Renal pelvis (tissue), 4 donors: ENCODE measurements around the gene HOXA7. TPM values are rescaled to one million over a fixed set of nuclear protein-coding genes. Genes with fewer than 3 reads are reported as not detected.
A peak's percentile ranks its signal among the peaks of the same experiment; 100 is the strongest.

Experiments
- DNase-seq: peaks from one replicate; pipeline ENCODE4 v3.0.0-alpha.2; 2013
- polyA plus RNA-seq, 3 donors: library from polyadenylated mRNA; unstranded; fragments of 120-200 nt; gene quantifications; one replicate each; pipeline ENCODE4 v1.2.1, GENCODE V29; 2013; ENCODE audit not compliant: insufficient read length in 3 of 3

Gene HOXA7
- polyA plus RNA-seq, 3 donors: 28.1 to 31.7 (median 28.6) TPM

DNA sequence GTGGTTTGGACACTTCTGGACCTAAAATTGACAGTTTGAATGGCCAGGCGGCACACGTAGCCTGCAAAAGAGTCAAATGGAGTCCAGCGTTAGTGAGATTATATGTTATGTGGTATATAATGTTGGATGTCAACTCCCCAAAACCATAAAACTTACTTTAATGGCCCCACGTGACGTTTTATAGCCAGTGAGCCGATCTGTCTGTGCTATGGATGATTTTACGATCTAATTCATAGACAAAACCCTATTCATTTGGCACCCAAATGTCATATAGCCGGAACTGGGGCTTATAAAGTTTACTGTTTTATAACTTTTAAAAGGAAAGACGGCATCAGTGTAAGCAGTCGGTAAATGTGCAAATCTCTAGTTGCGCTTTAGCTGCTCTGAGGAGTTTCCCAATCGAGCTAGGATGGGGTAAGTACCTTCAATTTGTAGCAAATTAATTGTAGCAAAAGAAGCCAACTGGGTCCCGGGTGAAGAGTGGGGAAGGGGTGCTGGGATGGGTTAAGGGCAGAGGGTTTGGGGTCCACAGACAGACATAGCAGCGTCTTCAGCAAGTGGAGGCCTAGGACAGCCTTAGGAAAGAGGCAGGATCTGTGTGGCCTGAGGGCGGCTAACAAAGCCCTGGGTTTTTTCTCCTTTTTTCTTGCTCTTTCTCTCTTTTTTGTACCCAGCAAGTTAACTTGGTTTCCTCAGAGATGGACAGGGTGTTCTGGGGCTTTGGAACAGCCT lies 16.2 kb downstream of the HOXA7 start:
- peak; percentile 87 for DNase-seq

- DNase-seq: no peak
Measured at GRCh38 chr7:27139334-27140125, 16.9 kb downstream of the HOXA7 start.

DNA sequence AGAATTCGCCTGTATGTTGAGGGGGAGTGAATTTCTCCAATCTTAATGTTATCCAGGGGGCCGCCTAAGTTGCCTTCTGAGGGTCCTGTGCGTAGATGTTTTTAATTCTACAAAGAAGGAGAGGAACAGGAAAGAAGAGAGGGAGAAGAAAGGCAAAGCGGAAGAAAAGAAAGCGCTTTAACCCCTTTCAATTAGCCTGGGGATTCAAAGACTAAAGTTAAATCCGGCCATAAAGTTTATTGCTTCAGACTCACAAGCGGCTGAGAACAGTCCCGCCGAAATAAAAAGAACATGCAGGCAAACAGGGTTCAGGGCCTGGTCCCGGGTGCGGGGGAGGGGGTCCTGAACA lies 17.5 kb downstream of the HOXA7 start:
- DNase-seq: no peak

DNA sequence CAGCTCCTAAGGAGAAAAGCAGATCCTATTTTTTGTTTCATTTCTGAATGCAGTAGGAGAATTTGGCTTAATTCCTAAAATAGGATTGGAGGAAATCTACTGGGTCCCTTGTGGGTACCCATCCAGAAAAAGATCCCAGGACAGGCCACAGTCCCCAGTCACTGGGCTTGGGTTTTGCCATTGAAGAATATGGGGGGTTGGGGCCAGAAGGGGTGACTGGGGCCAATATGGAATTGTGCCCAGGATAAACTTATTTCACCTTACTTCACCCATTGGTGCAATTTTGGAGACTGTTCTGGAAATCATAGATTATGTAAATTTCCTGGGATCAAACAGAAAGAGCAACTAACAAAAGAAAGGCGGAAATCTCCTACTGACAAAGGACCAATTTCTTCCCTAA lies 18.0 kb downstream of the HOXA7 start:
- no peak for DNase-seq

GRCh38 chr7:27137640-27138315 lies 18.7 kb downstream of the HOXA7 start:
- no peak for DNase-seq

DNA sequence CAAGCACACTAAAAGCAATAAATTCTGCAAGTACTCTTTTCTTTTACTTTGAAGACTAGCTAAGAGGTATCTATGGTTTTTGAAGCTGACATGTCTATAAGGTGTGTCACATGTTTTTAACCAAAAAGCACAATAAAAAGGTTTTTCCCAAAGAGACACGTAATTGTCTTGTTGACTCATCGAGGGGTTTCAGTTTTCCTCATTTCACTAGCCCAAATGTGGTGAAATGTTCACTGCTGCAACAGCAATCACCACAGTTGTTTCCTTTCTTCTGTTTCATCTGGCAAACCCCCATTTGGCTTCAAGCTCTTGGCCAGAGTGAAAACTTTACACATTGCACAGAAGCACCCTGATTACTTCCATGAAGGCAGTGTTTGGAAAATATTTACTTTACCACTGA lies 22.1 kb downstream of the HOXA7 start:
- DNase-seq: no peak

DNA sequence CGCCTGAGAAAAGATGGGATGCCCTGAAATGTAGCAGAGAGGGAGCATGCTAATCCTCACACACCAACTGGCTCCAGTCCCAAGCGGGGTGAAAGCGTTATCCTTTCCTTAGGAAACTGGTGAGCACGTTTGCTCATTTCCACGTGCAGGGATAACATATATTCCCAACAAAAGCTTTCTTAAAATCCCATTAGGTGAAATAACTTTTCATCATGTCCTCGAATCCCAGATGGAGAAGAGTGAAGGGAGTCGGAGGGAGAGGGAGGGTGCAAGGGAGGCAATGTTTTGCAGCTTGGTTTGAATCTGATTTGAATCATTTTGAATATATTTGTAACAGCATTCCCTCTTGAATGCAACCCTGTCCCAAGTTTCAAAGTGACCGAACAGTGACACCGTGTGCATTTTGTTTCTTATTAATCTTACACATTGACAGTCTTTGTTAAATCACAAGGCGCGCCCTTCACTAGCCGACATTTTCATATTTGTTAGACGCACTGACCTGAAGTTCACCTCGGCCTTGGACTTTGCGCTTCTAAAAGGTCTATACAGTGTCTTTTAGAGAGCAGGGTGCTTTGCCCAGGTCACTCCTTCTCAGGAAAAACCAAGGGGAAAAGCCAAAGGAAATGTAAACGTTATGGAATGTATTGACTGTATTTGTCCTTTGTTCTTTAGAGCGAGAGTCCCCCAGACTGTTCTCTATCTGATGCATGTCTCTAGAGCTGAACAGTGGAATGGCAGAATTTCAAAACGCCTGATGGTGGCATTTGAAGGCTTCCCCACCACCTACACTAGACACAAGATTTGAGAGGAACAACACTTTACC lies 22.9 kb downstream of the HOXA7 start:
- DNase-seq: no peak

- no peak for DNase-seq
Measured at GRCh38 chr7:27132978-27133377, 23.5 kb downstream of the HOXA7 start.

DNA sequence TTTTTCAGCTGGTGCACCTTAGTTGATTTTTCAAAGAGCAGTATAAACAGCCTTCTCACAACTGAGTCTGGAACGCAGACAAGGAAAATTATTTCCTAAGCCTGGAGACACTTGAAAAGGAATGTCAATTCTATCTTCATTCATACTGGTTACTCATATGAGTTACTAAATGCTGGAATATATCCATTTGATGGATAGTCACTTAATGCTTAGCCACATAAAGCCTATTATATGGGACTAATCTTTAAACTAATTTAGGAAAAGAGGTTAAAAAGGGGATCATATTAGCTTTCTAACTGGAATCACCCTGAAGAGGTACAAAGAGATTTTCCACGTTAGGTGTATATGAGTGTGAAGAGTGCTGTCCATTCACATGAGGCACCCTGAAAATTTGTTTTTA lies 24.3 kb downstream of the HOXA7 start:
- no peak for DNase-seq

DNA sequence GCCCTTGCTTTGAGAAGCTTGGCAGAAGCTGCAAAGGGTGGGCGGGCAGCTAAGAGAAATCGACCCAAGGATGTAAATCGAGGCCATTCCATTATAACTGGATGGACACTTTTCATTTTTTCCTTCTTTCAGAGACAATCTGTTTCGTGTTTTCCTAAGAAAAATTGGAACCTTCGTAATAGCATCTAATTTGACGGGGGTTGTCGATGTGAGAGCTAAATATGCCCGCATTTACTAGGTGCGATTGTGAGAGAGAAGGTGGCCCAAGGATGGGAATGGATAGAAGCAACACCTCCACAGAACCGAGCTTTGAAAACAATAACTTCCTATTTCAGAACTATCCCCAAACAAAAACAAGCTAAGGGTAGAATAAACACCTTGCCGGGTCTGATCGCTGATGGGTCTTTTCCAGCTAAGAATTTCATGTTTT lies 25.1 kb downstream of the HOXA7 start:
- no peak for DNase-seq

DNA sequence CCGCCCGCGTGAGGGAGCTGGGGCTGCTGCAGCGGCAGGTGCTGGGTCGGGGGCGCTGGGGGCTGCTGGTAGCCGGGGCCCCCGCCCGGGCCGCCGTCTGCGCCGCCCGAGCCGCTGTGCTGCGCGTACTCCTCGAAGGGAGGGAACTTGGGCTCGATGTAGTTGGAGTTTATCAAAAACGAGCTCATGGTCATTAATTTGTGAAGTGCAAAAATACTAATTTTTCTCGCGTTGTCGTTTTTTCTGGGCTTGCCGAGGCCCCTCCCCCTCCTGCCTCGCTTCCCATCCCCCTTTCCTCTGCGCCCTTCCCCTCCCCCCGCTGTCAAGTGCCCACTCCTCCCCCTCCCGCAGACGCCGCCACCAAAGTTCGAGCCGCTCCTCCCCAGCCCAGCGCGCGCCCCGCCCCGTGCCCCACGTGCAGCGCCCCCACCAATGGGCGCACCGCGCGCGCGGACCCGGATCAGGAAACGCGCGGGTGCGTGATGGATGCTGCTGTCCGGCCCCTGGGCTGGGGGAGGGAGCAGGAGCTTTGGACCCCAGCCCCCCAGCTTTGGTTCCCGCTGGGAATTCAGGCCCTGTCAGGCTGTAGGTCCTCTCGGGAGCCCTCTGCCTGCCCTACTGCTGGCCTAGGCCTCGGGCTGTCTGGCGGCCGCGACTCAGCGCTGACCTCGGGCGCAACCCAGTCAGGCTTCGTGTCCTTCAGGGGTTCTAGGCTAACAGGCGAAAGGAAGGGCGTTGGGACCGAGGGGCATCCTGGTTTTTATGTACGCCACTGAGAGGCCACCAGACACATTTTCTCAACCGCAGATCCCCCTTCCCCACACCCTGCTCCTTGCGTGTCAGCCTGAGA lies 25.7 kb downstream of the HOXA7 start, which contains the start of gene HOXA4:
TSS of gene HOXA4 (minus strand) at position 218 of the 850 bp plus-strand sequence. CDS start at position 194, 24 bp downstream.
- peak; percentile 92 for DNase-seq

- peak; percentile 89 for DNase-seq
Measured at GRCh38 chr7:27129729-27130539, 26.5 kb downstream of the HOXA7 start.

DNA sequence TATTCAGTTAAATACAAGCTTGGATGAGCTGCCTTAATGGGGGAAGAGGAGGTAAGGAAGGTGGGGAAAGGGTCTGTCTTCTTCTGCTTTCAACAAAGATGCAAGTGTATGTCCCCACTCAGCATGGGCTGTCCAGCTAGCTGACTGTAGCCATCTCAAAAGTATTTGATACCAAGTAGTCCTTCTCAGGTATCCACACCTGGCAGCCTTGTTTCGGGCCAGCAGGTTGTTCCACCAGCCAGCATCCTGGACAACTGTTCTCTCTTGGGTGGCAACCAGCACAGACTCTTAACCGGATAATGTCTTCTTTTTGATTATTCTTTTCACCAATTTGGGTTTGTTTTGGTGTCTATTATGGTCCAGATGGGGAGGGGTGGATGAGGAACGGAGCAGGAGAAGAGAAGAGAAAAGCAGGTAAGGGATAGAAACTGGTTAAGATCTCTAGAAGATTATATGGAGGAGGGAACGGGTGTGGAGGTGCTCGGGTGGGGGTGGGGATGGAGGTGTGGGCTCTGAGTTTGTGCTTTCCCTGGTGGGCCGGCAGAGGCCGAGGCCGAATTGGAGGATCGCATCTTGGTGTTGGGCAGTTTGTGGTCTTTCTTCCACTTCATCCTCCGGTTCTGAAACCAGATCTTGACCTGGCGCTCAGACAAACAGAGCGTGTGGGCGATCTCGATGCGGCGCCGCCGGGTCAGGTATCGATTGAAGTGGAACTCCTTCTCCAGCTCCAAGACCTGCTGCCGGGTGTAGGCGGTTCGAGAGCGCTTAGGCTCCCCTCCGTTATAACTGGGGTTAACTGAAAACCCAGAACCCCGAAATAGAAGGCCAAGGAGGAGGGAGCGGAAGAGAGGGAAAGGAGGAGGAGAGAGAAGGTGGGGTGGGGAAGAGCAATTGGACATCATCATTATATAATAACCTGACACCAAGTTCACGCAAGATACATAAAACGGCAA lies 27.4 kb downstream of the HOXA7 start:
- DNase-seq: no peak

DNA sequence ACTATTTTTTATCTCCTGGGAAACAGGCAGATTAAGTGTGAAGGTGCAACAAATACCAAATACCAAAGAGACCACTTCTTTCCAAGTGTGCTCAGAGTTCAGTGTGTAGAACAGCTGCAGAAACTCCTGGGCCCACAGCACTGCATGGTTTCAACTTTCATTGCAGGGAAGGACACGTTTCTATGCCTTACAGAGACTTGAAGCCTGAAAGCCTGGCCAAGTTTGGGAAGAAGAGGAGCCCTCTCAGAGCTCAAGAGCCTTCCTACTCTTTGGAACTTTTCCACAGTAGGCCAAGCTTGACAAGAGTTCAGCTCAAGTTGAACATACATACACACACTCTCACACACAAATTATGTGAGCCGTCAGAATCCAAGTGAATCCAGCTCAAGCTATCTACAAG lies 28.4 kb downstream of the HOXA7 start:
- DNase-seq: peak; percentile 85

GRCh38 chr7:27126596-27127327 lies 29.7 kb downstream of the HOXA7 start:
- DNase-seq: no peak

DNA sequence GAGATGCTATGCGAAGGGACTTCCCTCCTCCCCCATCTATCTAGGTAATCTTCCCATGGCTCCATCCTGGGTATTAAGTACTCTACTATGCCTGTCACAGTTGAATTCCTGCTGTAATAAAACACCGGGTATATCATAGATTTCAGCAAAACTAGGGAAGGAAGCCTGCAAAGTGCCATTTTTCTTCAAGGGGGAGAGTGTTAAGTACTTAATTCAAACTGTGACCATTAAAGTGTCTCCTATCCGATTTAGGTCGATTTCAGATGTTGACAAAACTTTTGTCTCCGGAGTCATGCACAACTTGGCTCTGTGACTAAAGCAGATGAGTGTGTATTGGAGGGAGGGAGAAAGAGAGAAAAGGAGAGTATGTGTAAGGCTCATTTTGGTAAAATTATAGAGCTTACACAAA lies 30.5 kb downstream of the HOXA7 start:
- peak; percentile 86 for DNase-seq

GRCh38 chr7:27124902-27125689 lies 31.4 kb downstream of the HOXA7 start:
- DNase-seq: no peak
